Measurements from ENCODE around the gene FHIT. TPM values are rescaled to one million over a fixed set of nuclear protein-coding genes. Genes with fewer than 3 reads are reported as not detected.

FHIT gene
- polyA plus RNA-seq, 1 of the 3 experiments (the other 2 are of a cell fraction), result 0.41 TPM

DNA sequence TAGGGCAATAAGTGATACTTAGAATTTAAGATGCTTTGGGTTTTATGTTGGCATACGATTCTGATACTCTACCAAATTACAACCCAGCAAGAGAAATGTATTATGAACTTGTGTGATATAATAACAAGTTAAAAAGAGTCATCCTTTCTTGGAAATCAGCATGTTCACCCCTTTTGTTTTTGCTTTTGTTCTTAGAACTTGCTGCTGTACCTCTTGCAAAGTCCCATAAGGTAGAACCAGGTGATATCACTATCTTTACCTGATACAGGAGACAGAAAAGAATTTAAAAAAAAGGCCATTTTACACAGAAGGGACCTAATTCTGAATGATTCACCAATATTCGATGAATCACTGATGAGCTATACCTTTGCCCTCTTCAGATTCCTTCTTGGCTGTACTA lies 810.4 kb downstream of the FHIT start (continued):
- TF ChIP-seq MEF2A (IDR thresholded peaks at IDR 0.05; ENCODE audit: borderline replicate concordance, low read depth), result no peak
- no peak for TF ChIP-seq FOSL2 (IDR thresholded peaks at IDR 0.05; ENCODE audit: borderline replicate concordance, low read depth)
- TF ChIP-seq CTCF (IDR thresholded peaks at IDR 0.05), result no peak
- no peak for TF ChIP-seq JUND (IDR thresholded peaks at IDR 0.05)

DNA sequence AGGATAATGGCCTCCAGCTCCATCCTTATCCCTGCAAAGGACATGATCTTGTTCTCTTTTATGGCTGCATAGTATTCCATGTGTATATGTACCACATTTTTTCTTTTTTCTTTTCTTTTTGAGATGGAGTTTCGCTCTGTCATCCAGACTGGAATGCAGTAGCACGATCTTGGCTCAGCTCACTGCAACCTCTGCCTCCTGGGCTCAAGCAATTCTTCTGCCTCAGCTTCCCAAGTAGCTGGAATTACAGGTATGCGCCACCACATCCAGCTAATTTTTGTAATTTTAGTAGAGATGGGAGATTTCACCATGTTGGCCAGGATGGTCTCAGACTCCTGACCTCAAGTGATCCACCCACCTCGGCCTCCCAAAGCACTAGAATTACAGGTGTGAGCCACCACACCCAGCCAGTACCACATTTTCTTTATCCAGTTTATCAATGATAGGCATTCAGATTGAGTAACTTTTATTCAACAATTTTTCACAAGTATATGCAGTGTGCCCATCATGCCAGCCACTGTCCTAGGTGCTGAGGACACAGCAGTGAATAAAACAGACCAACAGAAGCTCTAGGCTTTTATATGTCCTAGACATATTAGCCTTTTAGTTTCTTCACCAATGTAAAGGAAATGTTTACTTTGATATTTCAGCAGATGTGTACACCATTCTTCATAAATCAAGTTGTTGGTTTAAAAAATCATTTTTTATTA lies 815.2 kb downstream of the FHIT start:
- H3K9me3 ChIP-seq, result no peaks in the 10 kb centered on the region
- H4K20me1 ChIP-seq (ENCODE audit: insufficient read depth), result no peaks in the 10 kb centered on the region
- H3F3A ChIP-seq (replicated peaks; ENCODE audit: insufficient read depth), result no peaks in the 10 kb centered on the region
- POLR2A ChIA-PET, result no interaction called here
- H3K36me3 ChIP-seq (replicated peaks in 1 of 2; ENCODE audit: control insufficient read depth in 1 of 2, insufficient read depth in 2 of 2, low read length in 1 of 2), result no peaks in the 10 kb centered on the region
- no peaks in the 10 kb centered on the region for H3K27me3 ChIP-seq (ENCODE audit: insufficient read depth)
- no peak overlapping the region for H3K4me2 ChIP-seq
- TF ChIP-seq, protein P1, sequence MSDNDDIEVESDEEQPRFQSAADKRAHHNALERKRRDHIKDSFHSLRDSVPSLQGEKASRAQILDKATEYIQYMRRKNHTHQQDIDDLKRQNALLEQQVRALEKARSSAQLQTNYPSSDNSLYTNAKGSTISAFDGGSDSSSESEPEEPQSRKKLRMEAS (IDR thresholded peaks at IDR 0.05; ENCODE audit: low read depth), result no peak
- no peak for TF ChIP-seq RXRA (IDR thresholded peaks at IDR 0.05; ENCODE audit: borderline replicate concordance, low read depth)
- TF ChIP-seq FOXM1 (IDR thresholded peaks at IDR 0.05; ENCODE audit: low read depth), result no peak
- no peak for TF ChIP-seq GATA2 (CRISPR knock-in tag; IDR thresholded peaks at IDR 0.05)
- H3K4me1 ChIP-seq (ENCODE audit: control insufficient read depth in 1 of 2, insufficient read depth in 2 of 2, low read depth in 1 of 2, low read length in 1 of 2), result peaks cover 0 to 2% of the 10 kb centered on the region in 2 experiments; a peak in 1 of 4 replicates
- no peak for DNase-seq
- no peaks in the 10 kb centered on the region for H3K79me2 ChIP-seq (ENCODE audit: insufficient read depth)
- no peak overlapping the region for H2AFZ ChIP-seq (ENCODE audit: low read depth)
- no peaks in the 10 kb centered on the region for H3K9me2 ChIP-seq
- WGBS (ENCODE audit: low lambda C conversion rate), result 46% methylated on average over 4 of the region's 4 CpGs
- no peak overlapping the region for H3K27ac ChIP-seq (ENCODE audit: low read depth in 2 of 2, low read length in 1 of 2)
- CTCF ChIA-PET, result no interaction called here
- no peak overlapping the region for H3K4me3 ChIP-seq (ENCODE audit: low read depth in 2 of 2, low read length in 1 of 2)
- no peak overlapping the region for H3K9ac ChIP-seq

GRCh38 chr3:60434950-60435349 lies 816.3 kb downstream of the FHIT start:
- Histone ChIP-seq H3K79me2 (ENCODE audit: insufficient read depth) (no peaks in the 10 kb centered on the region), H3K4me2 (no peak overlapping the region), H3K4me3 (ENCODE audit: low read depth in 2 of 2, low read length in 1 of 2) (no peak overlapping the region), H3K9ac (no peak overlapping the region), H3K4me1 (ENCODE audit: control insufficient read depth in 1 of 2, insufficient read depth in 2 of 2, low read depth in 1 of 2, low read length in 1 of 2) (peaks cover 0 to 2% of the 10 kb centered on the region in 2 experiments; a peak in 1 of 4 replicates), H2AFZ (ENCODE audit: low read depth) (no peak overlapping the region), H3K27me3 (ENCODE audit: insufficient read depth) (no peaks in the 10 kb centered on the region), H3K9me2 (no peaks in the 10 kb centered on the region), H3K36me3 (replicated peaks in 1 of 2; ENCODE audit: control insufficient read depth in 1 of 2, insufficient read depth in 2 of 2, low read length in 1 of 2) (no peaks in the 10 kb centered on the region), H3F3A (replicated peaks; ENCODE audit: insufficient read depth) (no peaks in the 10 kb centered on the region), H4K20me1 (ENCODE audit: insufficient read depth) (no peaks in the 10 kb centered on the region), H3K9me3 (no peaks in the 10 kb centered on the region), H3K27ac (ENCODE audit: low read depth in 2 of 2, low read length in 1 of 2) (no peak overlapping the region)
- no peak for DNase-seq
- ChIA-PET POLR2A (no interaction called here), CTCF (no interaction called here)
- TF ChIP-seq, protein P2, sequence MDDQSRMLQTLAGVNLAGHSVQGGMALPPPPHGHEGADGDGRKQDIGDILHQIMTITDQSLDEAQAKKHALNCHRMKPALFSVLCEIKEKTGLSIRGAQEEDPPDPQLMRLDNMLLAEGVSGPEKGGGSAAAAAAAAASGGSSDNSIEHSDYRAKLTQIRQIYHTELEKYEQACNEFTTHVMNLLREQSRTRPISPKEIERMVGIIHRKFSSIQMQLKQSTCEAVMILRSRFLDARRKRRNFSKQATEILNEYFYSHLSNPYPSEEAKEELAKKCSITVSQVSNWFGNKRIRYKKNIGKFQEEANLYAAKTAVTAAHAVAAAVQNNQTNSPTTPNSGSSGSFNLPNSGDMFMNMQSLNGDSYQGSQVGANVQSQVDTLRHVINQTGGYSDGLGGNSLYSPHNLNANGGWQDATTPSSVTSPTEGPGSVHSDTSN (IDR thresholded peaks at IDR 0.05), result no peak
- TF ChIP-seq EZH2phosphoT487 (IDR thresholded peaks at IDR 0.05; ENCODE audit: borderline replicate concordance, low read depth) (no peak), RAD21 (IDR thresholded peaks at IDR 0.05; ENCODE audit: low read length) (no peak), RXRA (IDR thresholded peaks at IDR 0.05; ENCODE audit: borderline replicate concordance, low read depth) (no peak), MXI1 (IDR thresholded peaks at IDR 0.05; ENCODE audit: low read depth, low read length) (no peak), GATA2 (CRISPR knock-in tag; IDR thresholded peaks at IDR 0.05) (no peak), MEF2A (IDR thresholded peaks at IDR 0.05; ENCODE audit: borderline replicate concordance, low read depth) (no peak), FOXJ3 (CRISPR knock-in tag; IDR thresholded peaks at IDR 0.05) (no peak), RCOR1 (IDR thresholded peaks at IDR 0.05; ENCODE audit: low read length) (no peak), SIN3A (IDR thresholded peaks at IDR 0.05; ENCODE audit: borderline replicate concordance, low read depth, low read length) (no peak), ELF1 (IDR thresholded peaks at IDR 0.05) (no peak), SMC3 (IDR thresholded peaks at IDR 0.05; ENCODE audit: low read depth, low read length) (no peak), CTCF (IDR thresholded peaks at IDR 0.05) (no peak), TCF12 (IDR thresholded peaks at IDR 0.05) (no peak), USF2 (IDR thresholded peaks at IDR 0.05; ENCODE audit: borderline replicate concordance, low read depth, low read length) (no peak), YY1 (IDR thresholded peaks at IDR 0.05; ENCODE audit: low read depth) (no peak), FOXM1 (IDR thresholded peaks at IDR 0.05; ENCODE audit: low read depth) (no peak)
- TF ChIP-seq, protein P1 (IDR thresholded peaks at IDR 0.05; ENCODE audit: low read depth), result no peak
